Spleen (tissue), 11 donors: ENCODE results near the gene SERINC3. TPM values are rescaled to one million over a fixed set of nuclear protein-coding genes. Genes with fewer than 3 reads are reported as not detected.

Source experiments
- DNase-seq: peaks from one replicate; pipeline ENCODE4 v3.0.0-alpha.2; 2020
- H3K27ac ChIP-seq, 8 donors: fragments of 200-600 bp; sonication (generic) in 7 of 8; 1 replicate in 4 of 8; 2 replicates in 4 of 8; pipeline versions ENCODE4 v1.5.0 to v1.8.0; 2016 to 2021; ENCODE audit warnings: inconsistent platforms in 4 of 8, mild to moderate bottlenecking in 4 of 8, moderate library complexity in 1 of 8
- H3K27me3 ChIP-seq, 7 donors: fragments of 200-600 bp; sonication (generic) in 6 of 7; replicated peaks in 1 of 7; 1 replicate in 4 of 7; 2 replicates in 3 of 7; pipeline versions ENCODE4 v1.5.0 to v1.8.0; 2016 to 2021; ENCODE audit warnings: inconsistent platforms in 3 of 7, mild to moderate bottlenecking in 1 of 7
- H3K36me3 ChIP-seq, 6 donors: fragments of 200-600 bp; sonication (generic) in 5 of 6; 1 replicate in 4 of 6; 2 replicates in 2 of 6; pipeline versions ENCODE4 v1.5.0 to v1.8.0; 2016 to 2021; ENCODE audit warnings: inconsistent platforms in 2 of 6
- H3K4me1 ChIP-seq, 6 donors: fragments of 200-600 bp; sonication (generic) in 5 of 6; 1 replicate in 3 of 6; 2 replicates in 3 of 6; pipeline versions ENCODE4 v1.5.0 to v1.8.0; 2016 to 2021; ENCODE audit warnings: inconsistent platforms in 3 of 6
- H3K4me3 ChIP-seq, 8 donors: fragments of 200-600 bp; sonication (generic) in 7 of 8; 1 replicate in 4 of 8; 2 replicates in 4 of 8; pipeline versions ENCODE4 v1.5.0 to v1.8.0; 2016 to 2021; ENCODE audit warnings: inconsistent platforms in 4 of 8, mild to moderate bottlenecking in 4 of 8, moderate library complexity in 2 of 8
- H3K9me3 ChIP-seq, 8 donors: fragments of 200-600 bp; sonication (generic) in 7 of 8; 1 replicate in 4 of 8; 2 replicates in 4 of 8; pipeline versions ENCODE4 v1.5.0 to v1.8.0; 2016 to 2021; ENCODE audit warnings: inconsistent platforms in 4 of 8
- POLR2A ChIP-seq, 3 donors: fragments of 450-650 bp; IDR thresholded peaks; one replicate each; pipeline ENCODE4 v1.5.1; 2017; ENCODE audit warnings: antibody characterized with exemption in 3 of 3, mild to moderate bottlenecking in 1 of 3
- POLR2AphosphoS5 ChIP-seq, 3 donors: sonication (generic); formaldehyde crosslinking; IDR thresholded peaks; one replicate each; pipeline ENCODE4 v1.5.1; 2017; ENCODE audit warnings: antibody characterized with exemption in 3 of 3
- WGBS, 5 donors: extraction: QIAGEN DNeasy Blood & Tissue Kit in 3 of 5; methylation state at CpG; one replicate each; pipeline versions ENCODE4 v1.1.5 to v1.1.7; 2013 to 2018; 5-methylcytosine and 5-hydroxymethylcytosine counted together
- intact Hi-C: fragments of 100-400 bp; cut with DNase I; formaldehyde crosslinking; loops from one replicate; pipeline ENCODE4 v1.15.0; 2023; ENCODE audit warnings: low total_unique reads
- polyA plus RNA-seq, 3 donors: library from polyadenylated mRNA; stranded (reverse); fragments of 200-250 nt; gene quantifications; one replicate each; pipeline ENCODE4 v1.2.1, GENCODE V29; 2013
- total RNA-seq, 7 donors: library from RNA; depleted of rRNA in 3 of 7; stranded (reverse); fragments of >200 nt in 3 of 7; fragmentation: NEBNext Ultra II Directional in 4 of 7; extraction: Animal tissue kit (Norgen Biotek cat#: 25700) in 4 of 7; gene quantifications; one replicate each; pipeline versions ENCODE4 v1.1.0 to v1.2.1, GENCODE V29; 2016 to 2021
- TF ChIP-seq, protein P1 (sequence below), 11 experiments: fragments of 200-600 bp in 7 of 11; fragments of 450-650 bp in 4 of 11; sonication (generic) in 4 of 11; IDR thresholded peaks in 8 of 11; conservative IDR thresholded peaks in 3 of 11; 1 replicate in 7 of 11; 2 replicates in 4 of 11; pipeline versions ENCODE4 v1.4.0 to v1.8.0; 2016 to 2021; ENCODE audit warnings: antibody characterized with exemption in 11 of 11, inconsistent platforms in 4 of 11, mild to moderate bottlenecking in 1 of 11
- donor health status: healthy with polysubstance abuse.
- donor health status: DM: no; HTN: no; CAD: no; lungs with moderate emphysema.
- donor health status: DM: no; HTN: no; CAD: no.
- donor health status: Bipolar disorder and iron deficiency.
- donor health status: healthy.
- donor health status: DM: no; HTN: no; CAD: no.
- donor health status: DM: yes; HTN: yes; CAD: no.

SERINC3 gene
- total and polyA plus RNA-seq, 10 donors = 14.5 to 117 (median 85.5) TPM

DNA sequence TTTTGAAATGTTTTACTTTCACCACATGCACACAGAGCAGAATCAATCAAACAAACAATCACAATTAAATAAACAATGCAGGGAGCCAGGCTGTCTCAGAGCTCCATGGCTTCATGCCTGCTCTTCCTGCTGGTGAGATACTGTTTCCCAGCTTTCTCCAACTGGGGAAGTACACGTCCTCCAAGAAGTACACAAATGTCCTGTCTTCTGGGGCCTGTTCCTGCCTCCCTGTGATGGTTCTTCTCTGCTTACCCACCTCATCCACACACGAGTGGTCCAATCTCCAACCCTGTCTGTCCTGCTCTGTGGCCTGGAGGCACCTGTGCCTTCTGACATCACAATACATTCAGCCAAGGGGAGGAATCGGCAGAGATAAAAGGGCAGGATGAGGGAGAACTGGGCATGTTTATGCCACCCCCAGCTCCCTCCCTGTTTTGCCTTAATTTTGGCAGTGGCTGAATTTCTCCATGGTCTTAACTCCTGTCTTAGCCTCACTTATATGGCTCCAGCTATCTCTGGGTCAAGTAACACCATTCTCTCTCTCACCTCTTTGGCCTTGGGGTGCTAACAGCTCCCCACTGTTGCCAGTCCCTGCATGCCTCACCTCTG is 71.5 kb downstream of the SERINC3 start:
- Histone ChIP-seq H3K4me3 (no peak overlapping the region), H3K27me3 (peaks cover 0 to 11% (median 0%) of the 10 kb centered on the region in 7 donors), H3K4me1 (peaks cover 0 to 8% (median 3%) of the 10 kb centered on the region in 6 donors), H3K36me3 (no peaks in the 10 kb centered on the region), H3K9me3 (no peaks in the 10 kb centered on the region), H3K27ac (no peak overlapping the region)
- intact Hi-C loops = no loop called here
- 57 to 74% (median 60%) methylated on average over 3 of the region's 3 CpGs for WGBS, 5 donors
- no peak for DNase-seq
- TF ChIP-seq, protein P1, sequence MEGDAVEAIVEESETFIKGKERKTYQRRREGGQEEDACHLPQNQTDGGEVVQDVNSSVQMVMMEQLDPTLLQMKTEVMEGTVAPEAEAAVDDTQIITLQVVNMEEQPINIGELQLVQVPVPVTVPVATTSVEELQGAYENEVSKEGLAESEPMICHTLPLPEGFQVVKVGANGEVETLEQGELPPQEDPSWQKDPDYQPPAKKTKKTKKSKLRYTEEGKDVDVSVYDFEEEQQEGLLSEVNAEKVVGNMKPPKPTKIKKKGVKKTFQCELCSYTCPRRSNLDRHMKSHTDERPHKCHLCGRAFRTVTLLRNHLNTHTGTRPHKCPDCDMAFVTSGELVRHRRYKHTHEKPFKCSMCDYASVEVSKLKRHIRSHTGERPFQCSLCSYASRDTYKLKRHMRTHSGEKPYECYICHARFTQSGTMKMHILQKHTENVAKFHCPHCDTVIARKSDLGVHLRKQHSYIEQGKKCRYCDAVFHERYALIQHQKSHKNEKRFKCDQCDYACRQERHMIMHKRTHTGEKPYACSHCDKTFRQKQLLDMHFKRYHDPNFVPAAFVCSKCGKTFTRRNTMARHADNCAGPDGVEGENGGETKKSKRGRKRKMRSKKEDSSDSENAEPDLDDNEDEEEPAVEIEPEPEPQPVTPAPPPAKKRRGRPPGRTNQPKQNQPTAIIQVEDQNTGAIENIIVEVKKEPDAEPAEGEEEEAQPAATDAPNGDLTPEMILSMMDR (IDR thresholded peaks at IDR 0.05 in 8 of 11, conservative IDR thresholded peaks at IDR 0.05 in 3 of 11) = no peak
- TF ChIP-seq POLR2A (IDR thresholded peaks at IDR 0.05) = no peak
- no peak for TF ChIP-seq POLR2AphosphoS5 (IDR thresholded peaks at IDR 0.05)

DNA sequence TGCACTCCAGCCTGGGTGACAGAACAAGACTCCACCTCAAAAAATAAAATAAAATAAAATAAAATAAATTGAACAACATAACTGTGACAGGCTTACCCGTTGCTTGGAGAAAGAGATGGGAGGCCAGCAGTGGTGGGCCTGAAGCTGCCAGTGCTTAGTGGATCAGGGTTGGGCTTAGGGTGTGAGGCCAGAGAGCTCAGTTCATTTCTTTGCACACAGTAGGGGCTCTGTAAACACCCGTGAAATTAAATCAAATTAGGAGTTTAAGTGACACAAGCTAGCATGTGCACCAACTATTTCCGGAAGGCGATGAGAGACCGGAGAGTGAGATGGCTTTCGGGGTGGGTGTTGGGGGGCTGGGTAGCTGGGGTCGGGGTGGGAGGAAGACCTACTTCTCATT is 72.0 kb downstream of the SERINC3 start:
- Histone ChIP-seq H3K36me3 (no peaks in the 10 kb centered on the region), H3K27me3 (peaks cover 0 to 11% (median 0%) of the 10 kb centered on the region in 7 donors), H3K4me1 (peaks cover 0 to 3% (median under 1%) of the 10 kb centered on the region in 6 donors), H3K27ac (no peak overlapping the region), H3K4me3 (no peak overlapping the region), H3K9me3 (no peaks in the 10 kb centered on the region)
- intact Hi-C loops = no loop called here
- TF ChIP-seq POLR2A (IDR thresholded peaks at IDR 0.05) = no peak
- TF ChIP-seq, protein P1 (IDR thresholded peaks at IDR 0.05 in 8 of 11, conservative IDR thresholded peaks at IDR 0.05 in 3 of 11) = no peak
- no peak for TF ChIP-seq POLR2AphosphoS5 (IDR thresholded peaks at IDR 0.05)
- DNase-seq = no peak
- 81 to 88% (median 82%) methylated on average over 7 of the region's 7 CpGs for WGBS, 5 donors

DNA sequence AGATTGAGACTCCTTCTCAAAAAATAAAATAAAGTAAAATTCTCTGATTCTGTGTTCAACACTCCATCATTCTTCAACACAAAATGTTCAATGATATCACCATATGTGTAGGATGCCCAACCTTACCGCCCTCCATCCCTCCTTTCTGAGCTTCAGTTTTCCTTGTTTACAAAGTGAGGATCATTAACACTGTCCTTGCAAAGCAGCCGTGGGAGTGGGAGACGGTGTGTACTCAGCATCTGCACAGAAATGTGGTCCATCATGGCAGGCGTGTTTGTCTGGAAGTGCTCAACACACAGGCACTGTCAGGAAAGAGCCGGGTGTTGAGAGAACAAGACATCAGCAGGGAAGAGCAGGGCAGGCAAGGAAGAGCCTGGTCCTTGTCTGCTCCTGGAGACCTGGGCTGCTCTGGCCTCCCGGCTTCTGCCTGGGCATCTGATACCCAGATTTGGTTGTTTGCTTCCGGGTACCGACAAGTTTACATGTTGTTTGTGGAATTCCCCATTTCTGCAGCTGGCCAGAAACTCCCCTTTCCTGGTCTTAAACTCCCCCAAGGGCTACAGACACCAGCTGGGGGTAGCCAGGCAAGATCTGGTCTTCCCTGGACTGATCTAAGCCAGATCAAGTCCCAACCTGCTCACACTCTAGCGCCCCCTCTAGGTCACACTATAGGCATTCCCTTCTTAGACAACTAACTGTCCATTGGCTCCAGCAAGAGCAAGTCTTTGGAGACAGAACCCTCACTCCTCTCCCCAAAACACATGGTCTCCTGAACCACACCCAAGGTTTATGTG is 72.9 kb downstream of the SERINC3 start:
- H3K36me3 ChIP-seq = no peaks in the 10 kb centered on the region
- H3K9me3 ChIP-seq = no peaks in the 10 kb centered on the region
- TF ChIP-seq POLR2A (IDR thresholded peaks at IDR 0.05) = no peak
- TF ChIP-seq, protein P1 (IDR thresholded peaks at IDR 0.05 in 8 of 11, conservative IDR thresholded peaks at IDR 0.05 in 3 of 11) = no peak
- TF ChIP-seq POLR2AphosphoS5 (IDR thresholded peaks at IDR 0.05) = no peak
- 66 to 74% (median 70%) methylated on average over 9 of the region's 9 CpGs for WGBS, 5 donors
- intact Hi-C loops = no loop called here
- no peak overlapping the region for H3K4me3 ChIP-seq
- H3K4me1 ChIP-seq = no peaks in the 10 kb centered on the region
- H3K27ac ChIP-seq = no peak overlapping the region
- peaks cover 0 to 11% (median 0%) of the 10 kb centered on the region in 7 donors for H3K27me3 ChIP-seq
- DNase-seq = no peak

DNA sequence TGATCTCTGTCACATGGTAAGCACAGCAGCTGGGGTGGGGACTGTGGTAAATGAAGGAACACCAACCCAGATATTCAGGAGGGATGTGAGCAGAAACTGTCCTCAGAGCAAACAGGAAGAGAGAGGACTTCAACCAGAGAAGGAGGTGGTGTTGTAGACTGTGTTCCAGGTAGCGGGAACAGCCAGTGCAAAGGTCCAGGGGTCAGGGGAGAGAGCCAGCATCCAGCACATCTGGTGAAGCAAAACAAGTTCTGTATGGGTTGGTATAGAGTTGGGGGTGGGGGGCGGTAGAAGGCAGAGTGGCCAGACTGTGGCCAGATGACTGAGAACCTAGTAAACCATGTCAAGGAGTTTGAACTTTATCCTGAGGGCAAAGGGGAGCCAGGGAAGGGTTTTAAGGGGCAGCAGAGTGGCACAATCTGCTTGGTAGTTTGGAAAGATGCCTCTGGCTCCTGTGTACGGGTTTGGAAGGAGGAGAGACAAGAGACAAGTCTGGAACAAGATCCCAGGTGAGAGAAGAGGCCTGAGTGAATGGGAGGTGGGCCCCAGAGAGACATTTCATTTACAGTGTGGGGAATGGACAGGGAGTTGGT is 73.9 kb downstream of the SERINC3 start:
- no peak for DNase-seq
- Histone ChIP-seq H3K36me3 (no peaks in the 10 kb centered on the region), H3K4me3 (no peak overlapping the region), H3K27me3 (peaks cover 0 to 12% (median 0%) of the 10 kb centered on the region in 7 donors), H3K27ac (no peak overlapping the region), H3K9me3 (no peaks in the 10 kb centered on the region), H3K4me1 (no peaks in the 10 kb centered on the region)
- TF ChIP-seq POLR2AphosphoS5 (IDR thresholded peaks at IDR 0.05) = no peak
- TF ChIP-seq, protein P1 (IDR thresholded peaks at IDR 0.05 in 8 of 11, conservative IDR thresholded peaks at IDR 0.05 in 3 of 11) = no peak
- no peak for TF ChIP-seq POLR2A (IDR thresholded peaks at IDR 0.05)
- 89 to 94% (median 91%) methylated on average over 3 of the region's 3 CpGs for WGBS, 5 donors
- intact Hi-C loops = no loop called here
